UCSD-AML1 (cell line): ENCODE results near the gene MERTK.

Experiments
- DNase-seq: peaks from one replicate; lab custom pipeline; 2025; ENCODE audit not compliant: unreplicated experiment; lab: John Stamatoyannopoulos, UW

MERTK gene

GRCh38 chr2:112073875-112074274, 175.5 kb downstream of the MERTK start:
- no peak for DNase-seq

GRCh38 chr2:112074506-112074905, 176.1 kb downstream of the MERTK start:
- no peak for DNase-seq

GRCh38 chr2:112075490-112076260, 177.3 kb downstream of the MERTK start:
- DNase-seq: peak; percentile 16

GRCh38 chr2:112077814-112078213, 179.4 kb downstream of the MERTK start:
- DNase-seq: no peak
